ENCODE results near the gene SLC26A1.

DNA sequence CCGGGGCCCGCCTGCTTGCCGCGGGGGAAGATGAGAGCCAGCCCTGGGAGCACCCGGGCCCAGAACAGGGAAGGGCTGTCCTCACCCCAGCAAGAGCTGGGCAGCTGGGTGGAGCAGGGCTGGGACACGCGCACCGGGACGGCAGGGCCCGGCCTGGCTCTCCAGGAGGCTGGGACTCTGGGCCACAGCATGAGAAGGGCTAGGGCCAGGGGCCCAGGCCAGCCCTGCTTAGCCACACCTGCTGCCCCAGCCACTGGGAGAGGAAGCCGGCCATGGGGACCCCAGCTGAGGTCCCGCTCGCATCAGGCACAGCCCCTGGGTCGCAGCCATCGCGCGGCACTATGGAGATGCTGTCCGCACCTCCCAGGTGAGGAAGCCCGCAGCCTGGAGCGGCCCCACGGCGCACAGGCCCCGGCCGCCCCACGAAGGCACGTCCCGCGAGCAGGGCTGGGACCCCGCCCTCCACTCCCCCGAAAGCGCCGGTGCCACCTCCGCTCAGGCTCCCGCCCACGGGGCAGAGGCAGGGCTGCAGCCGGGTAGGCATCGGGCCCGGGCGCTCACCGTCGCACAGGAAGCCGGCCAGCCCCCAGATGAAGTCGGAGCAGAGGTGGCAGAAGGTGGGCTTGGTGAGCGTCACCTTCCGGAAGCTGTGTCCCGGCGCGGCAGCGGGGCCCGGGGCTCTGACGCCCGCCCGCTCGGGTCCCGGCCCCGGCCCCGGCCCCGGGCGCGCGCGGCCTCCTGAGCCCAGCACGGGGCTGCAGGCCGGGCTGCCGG lies 20.4 kb downstream of the SLC26A1 start:
- TF ChIP-seq, protein P1, sequence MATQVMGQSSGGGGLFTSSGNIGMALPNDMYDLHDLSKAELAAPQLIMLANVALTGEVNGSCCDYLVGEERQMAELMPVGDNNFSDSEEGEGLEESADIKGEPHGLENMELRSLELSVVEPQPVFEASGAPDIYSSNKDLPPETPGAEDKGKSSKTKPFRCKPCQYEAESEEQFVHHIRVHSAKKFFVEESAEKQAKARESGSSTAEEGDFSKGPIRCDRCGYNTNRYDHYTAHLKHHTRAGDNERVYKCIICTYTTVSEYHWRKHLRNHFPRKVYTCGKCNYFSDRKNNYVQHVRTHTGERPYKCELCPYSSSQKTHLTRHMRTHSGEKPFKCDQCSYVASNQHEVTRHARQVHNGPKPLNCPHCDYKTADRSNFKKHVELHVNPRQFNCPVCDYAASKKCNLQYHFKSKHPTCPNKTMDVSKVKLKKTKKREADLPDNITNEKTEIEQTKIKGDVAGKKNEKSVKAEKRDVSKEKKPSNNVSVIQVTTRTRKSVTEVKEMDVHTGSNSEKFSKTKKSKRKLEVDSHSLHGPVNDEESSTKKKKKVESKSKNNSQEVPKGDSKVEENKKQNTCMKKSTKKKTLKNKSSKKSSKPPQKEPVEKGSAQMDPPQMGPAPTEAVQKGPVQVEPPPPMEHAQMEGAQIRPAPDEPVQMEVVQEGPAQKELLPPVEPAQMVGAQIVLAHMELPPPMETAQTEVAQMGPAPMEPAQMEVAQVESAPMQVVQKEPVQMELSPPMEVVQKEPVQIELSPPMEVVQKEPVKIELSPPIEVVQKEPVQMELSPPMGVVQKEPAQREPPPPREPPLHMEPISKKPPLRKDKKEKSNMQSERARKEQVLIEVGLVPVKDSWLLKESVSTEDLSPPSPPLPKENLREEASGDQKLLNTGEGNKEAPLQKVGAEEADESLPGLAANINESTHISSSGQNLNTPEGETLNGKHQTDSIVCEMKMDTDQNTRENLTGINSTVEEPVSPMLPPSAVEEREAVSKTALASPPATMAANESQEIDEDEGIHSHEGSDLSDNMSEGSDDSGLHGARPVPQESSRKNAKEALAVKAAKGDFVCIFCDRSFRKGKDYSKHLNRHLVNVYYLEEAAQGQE (IDR thresholded peaks at IDR 0.05; ENCODE audit: insufficient read depth in 1 of 2, low read depth in 2 of 2, low read length in 2 of 2) = no peak
- no peak for TF ChIP-seq POLR2AphosphoS5 (IDR thresholded peaks at IDR 0.05; ENCODE audit: low read depth, low read length)
- no peak for TF ChIP-seq SIN3A (IDR thresholded peaks at IDR 0.05; ENCODE audit: borderline replicate concordance, insufficient read depth, low read length)
- TF ChIP-seq TAF1 (IDR thresholded peaks at IDR 0.05; ENCODE audit: borderline replicate concordance, insufficient read depth, low read length) = no peak
- TF ChIP-seq FOXP2 (optimal IDR thresholded peaks at IDR 0.05; ENCODE audit: borderline replicate concordance, extremely low read depth, extremely low read length, insufficient read depth) = no peak

Measured in PFSK-1 (cell line).